ENCODE results near the gene KCNJ14. TPM values are rescaled to one million over a fixed set of nuclear protein-coding genes. Genes with fewer than 3 reads are reported as not detected.

KCNJ14 gene
- total and polyA plus RNA-seq, 2 of the 8 experiments (the other 6 are each of a cell fraction or from before 2014, with no cell fraction given), result 0.45 to 0.89 TPM

DNA sequence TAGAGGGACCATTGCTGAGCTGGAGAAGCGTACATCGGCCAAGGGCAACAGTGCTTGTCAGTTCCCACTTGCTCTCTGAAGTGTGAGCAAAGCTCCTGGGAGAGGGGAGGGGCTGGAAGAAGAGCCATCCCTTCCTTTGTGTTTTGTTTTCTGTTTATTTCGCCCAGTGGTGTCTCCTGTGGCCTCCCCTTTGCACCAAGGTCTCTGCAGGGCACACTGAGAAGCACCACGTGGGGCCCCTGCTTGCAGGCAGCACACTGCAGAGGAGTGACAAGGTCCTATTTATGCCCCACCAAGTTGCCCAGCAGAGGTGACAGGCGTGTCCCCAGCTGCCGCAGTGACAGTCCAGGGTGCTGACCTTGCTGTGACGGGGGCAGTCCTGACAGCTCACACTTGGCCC is 38.0 kb upstream of the KCNJ14 start (continued):
- TF ChIP-seq POU5F1 (IDR thresholded peaks at IDR 0.05; ENCODE audit: low read depth, low read length) (no peak), RBBP5 (IDR thresholded peaks at IDR 0.05; ENCODE audit: borderline replicate concordance, low read depth, low read length) (no peak), SP2 (IDR thresholded peaks at IDR 0.05; ENCODE audit: low read length) (no peak), JUN (IDR thresholded peaks at IDR 0.05; ENCODE audit: low read depth, low read length) (no peak), POLR2A (IDR thresholded peaks at IDR 0.05; ENCODE audit: control extremely low read depth in 1 of 2, low read depth in 2 of 2, low read length in 2 of 2) (no peak)

All from H1 (cell line).